NCI-H146 treated with DMSO at 0.1 percent for 48 hours (cell line): Measurements from ENCODE around the gene FAM3C.
A peak's percentile ranks its signal among the peaks of the same experiment; 100 is the strongest.
"Not testable (repeated sequence)": the region's sequence is repeated elsewhere in the genome, so short reads cannot be mapped to it uniquely, and the experiment has no call there.

Experiments used
- DNase-seq: peaks from one replicate; lab custom pipeline; 2025; ENCODE audit not compliant: unreplicated experiment; lab: John Stamatoyannopoulos, UW

FAM3C gene, protein sequence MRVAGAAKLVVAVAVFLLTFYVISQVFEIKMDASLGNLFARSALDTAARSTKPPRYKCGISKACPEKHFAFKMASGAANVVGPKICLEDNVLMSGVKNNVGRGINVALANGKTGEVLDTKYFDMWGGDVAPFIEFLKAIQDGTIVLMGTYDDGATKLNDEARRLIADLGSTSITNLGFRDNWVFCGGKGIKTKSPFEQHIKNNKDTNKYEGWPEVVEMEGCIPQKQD

DNA sequence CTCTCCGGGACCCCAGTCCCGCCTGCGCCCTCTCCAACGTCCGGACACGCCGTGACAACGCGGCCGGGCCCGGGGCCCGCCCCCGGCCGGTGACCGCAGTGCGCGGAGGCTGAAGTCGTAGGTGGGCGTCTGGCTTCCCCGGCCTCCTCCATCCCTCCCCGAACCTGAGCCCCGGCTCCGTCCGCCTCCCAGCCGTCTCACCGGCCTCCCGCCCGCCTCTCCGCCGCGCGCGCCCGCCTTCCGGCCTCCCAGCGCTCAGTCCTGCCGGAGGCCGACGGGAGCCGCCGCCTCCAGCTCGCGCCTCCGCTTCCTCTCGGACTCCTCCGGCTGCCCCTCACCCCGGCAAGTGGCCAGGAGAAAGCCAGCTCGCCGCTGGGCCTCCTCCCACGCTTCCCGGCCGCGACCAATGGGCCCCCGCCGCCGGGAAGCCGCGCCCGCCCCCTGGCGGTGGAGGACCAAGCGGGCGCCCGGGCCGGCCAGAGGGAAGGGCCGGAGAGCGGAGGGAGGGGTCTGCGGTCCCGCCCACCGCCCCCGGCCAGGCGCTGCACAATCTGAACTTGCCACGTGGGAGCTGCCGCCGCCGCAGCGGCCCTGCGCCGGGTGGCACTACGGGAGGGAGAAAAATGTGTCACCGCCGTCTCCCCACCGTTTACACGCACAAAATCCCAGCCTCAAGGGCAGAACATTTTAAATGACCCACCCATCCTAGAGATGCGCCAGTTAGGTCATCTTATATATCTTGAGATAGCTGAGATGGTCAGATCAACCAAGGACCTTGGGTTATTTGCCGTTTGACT lies at the start of gene FAM3C:
FAM3C (minus strand) TSS at position 348 of the 797 bp plus-strand sequence. CDS start 13,339 bp downstream, outside the sequence.
- peak; percentile 86 for DNase-seq

DNA sequence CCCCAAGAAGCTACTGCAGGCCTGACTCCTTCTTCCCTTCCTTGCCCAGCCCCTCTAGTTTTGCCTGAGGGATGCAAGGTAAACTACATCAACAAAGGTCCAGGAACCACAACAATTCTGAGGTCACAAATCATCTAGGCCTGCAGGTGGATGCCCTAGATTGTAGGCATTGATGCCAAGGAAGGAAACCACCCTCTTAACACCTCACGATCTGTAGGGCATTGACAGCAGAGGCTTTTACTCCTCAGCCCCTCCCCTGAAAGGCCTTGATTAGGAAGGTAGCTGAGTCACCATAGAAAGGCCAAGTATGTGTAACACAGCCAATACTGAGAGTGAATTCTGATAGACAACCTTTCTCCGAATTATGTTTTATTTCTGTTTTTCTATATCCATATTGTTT lies 46.7 kb upstream of the FAM3C start:
- DNase-seq, result no peak

DNA sequence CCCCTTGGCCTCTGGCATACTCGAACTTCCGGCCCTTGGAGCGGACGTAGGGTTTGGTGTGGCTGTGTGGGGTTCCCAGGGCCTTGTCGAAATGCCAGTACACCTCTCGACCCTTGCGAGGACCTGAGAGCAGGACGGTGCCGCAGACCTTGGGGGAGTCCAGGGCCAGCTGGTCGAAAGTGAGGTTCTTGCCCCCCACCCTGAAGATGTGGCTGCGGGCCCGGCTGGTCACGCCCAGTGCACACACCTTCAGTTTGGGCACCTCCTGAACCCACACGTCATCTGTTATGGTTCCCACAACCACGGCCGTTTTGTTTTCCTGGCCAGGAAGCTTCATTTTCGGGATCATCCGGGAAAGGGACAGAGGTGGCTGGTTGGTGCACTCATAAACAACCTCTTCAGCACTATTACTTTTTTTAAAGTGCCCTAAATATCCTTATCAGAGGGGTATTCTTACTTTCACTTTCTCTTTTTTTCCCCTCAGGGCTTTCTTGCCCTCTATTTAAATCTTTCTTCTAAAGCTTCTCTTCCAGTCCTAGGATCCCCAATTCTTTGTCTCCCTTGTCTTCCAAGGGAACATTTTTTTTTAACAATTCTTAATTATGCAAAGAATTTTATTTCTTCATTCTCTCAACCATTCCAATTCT lies 44.9 kb upstream of the FAM3C start:
- DNase-seq, result no peak

DNA sequence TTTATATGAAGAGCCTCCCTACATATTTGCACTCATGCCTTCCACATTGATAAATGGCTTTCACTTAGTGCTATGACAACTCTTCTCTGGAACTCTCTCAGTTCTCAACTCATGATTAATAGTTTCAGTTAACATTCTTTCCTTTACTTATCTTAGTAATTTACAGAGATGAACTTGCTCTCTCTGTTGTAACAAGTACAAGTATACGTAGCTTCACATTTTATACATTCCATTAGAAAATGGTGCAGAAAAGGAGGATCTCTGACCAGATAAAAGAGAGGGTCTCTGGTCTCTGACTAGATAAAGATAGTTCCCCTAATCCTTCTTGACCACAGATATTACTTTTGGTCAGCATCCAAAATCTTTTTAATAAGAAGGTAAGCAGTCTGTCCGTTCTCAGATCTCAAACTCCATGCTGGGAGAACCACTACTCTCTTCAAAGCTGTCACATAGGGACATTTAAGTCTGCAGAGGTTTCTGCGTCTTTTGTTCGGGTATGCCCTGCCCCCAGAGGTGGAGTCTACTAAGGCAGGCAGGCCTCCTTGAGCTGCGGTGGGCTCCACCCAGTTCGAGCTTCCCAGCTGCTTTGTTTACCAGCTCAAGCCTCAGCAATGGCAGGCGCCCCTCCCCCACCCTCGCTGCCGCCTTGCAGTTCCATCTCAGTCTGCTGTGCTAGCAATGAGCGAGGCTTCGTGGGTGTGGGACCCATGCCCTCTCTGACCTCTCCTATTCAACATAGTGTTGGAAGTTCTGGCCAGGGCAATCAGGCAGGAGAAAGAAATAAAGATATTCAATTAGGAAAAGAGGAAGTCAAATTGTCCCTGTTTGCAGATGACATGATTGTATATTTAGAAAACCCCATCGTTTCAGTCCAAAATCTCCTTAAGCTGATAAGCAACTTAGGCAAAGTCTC lies 42.2 kb upstream of the FAM3C start:
- not testable (repeated sequence) for DNase-seq

DNA sequence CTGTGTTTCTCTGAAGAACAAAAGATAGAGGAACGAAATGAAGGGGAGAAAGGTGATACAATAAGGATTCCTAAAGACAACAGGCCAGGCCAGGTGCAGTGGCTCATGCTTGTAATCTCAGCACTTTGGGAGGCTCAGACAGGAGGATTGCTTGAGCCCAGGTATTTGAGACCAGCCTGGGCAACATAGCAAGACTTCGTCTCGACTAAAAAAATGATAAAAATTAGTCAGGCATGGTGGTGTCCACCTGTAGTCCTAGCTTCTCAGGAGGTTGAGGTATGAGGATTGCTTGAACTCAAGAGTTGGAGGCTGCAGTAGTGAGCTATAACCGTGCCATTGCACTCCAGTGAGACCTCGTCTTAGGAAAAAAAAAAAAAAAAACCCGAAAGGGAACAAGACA lies 41.4 kb upstream of the FAM3C start:
- DNase-seq, result no peak

DNA sequence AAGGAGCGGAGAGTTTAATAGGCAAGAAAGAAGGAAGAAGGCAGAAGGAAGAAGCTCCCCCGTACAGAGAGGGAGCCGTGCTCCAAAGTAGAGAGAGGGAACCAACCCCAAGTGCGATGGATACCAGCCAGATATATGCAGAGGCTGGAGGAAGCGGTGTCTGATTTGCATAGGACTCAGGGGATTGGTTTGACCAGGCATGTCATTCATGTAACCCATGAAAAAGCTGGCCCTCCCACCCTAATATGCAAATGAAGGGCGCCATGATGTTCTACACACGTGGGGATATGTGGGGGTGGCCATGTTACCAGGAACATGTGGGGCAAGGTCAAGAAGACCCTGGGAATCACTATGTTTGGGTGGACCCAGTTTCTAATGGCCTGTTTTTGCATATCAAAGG lies 40.6 kb upstream of the FAM3C start:
- no peak for DNase-seq

DNA sequence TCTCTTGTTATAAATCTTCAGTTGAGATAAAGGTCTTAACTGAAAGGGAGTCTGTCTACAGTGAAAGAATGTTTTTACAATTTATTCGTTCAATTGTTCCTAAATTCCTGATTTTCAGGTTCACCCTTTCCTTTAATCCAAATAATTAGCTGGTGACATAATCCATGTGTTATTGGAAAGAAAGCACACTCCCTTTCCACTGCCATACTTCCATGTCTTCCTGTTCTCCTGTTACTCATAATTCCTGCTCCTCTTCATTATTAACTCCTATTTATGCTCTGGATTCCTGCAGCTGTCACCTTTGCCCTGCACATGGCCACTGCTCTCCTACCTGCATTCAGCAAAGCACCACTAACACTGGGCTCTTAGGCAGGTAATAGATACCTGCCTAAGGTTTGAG lies 40.0 kb upstream of the FAM3C start:
- DNase-seq, result no peak

DNA sequence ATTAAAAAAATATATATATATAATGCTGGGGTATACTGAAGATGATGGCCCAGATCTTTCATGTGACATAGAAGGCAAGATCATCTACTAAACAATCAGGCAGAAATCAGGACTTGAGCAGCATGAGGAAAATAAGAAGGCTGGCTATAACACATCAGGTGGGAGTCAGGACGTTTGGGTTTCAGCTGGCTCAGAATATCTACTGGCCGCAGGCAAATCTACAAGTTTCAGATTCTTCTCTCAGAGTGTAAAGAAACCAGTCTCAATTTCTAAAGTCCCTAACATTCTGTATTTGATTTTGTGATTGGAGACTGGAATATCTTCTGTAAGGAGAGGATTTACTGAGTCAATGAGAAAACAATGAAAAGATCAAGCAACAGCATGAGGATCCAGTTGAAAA lies 37.7 kb upstream of the FAM3C start:
- no peak for DNase-seq

DNA sequence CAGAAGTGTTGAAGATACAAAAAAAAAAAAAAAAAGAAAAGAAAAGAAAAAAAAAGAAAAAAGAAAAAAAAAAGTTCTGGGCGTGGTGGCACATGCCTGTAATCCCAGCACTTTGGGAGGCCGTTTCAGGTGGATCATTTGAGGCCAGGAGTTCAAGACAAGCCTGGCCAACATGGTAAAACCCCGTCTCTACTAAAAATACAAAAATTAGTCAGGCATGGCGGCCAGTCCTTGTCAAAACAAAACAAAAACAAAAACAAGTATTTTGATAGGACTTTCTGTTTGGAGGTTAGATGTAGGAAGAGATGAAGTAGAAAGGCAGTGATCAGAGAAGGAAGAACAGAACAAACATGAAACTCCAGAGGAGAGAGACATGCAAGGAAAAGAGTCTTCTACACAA lies 36.4 kb upstream of the FAM3C start:
- DNase-seq, result not testable (repeated sequence)

DNA sequence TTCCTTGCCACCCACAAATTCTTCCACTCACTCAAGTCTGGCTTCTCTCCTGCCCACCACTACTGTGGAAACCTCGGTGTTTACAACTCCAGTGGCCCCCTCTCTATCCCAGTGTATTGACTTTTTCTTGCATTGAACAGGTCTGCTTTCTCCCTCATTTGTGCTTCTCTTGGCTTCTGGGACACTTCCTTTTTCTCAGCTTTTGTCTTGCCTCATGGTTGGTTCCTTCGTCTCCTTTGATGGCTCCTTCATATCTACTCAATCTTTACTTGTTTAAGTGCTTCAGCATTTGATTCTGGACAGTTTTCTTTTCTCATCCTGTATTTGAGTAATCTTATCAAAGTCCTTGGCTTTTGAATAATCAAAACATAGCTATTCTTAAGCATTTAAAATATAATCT lies 35.9 kb upstream of the FAM3C start:
- no peak for DNase-seq

DNA sequence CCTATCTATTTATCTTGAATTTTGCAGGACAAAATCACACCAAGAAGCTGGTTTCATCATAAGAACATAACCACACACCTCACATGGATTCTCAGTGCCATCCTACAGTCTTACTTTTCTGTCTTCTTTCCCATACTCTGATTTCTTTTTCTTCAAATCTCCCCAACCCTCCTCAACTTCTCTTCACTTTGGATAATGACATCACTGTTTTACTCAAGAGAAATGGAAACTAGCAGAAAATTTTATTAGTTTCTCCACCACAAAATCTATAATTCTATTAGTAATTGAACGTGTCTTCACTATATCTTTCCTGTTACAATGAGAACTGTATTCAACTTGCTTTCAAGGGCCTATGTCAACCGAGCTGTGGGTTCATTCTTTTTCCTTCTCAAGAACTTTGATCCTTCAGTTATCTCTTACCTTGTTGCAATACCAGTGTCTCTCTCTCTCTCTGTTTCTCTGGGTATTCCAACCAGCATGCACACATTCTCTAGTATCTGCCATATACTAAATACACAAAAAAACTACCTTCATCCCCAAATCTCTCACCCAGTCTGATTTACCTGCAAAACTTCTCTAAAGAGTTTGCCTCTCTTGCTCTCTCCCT lies 35.4 kb upstream of the FAM3C start:
- DNase-seq, result no peak

DNA sequence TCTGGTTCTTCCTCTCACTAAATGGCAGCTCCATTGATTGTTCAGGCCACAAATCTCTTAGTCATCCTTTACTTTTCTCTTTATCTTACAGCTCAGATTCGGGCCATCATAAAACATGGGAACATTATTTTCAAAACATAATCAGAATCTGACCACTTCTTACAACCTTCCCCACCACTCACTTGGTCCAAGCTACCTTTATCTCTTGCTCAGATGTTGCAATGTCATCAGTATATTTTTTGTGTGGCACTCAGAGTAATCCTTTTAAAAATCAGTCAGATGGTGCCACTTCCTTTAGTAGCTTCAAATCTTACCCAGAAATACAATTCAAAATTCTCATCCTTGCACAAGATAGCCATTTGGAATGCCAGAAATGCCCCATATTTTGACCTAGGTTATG lies 34.5 kb upstream of the FAM3C start:
- DNase-seq, result no peak

DNA sequence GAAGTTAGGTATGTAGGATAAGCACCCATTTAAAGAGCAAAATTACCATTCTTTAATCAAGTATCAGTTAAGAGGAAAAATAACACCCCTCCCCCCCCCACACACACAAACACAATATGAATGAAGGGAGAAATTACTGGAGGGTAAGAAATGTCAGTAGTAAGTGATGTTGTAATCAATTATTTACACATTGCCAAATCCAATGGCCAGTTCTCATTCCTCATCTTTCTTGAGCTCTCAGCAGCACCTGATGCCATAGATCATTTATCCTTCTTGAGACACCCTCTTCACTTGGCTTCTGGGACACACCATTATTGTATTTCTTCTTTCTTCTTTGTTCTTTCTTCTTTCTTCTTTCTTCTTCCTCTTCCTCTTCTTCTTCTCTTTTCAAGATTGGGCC lies 33.7 kb upstream of the FAM3C start:
- no peak for DNase-seq

DNA sequence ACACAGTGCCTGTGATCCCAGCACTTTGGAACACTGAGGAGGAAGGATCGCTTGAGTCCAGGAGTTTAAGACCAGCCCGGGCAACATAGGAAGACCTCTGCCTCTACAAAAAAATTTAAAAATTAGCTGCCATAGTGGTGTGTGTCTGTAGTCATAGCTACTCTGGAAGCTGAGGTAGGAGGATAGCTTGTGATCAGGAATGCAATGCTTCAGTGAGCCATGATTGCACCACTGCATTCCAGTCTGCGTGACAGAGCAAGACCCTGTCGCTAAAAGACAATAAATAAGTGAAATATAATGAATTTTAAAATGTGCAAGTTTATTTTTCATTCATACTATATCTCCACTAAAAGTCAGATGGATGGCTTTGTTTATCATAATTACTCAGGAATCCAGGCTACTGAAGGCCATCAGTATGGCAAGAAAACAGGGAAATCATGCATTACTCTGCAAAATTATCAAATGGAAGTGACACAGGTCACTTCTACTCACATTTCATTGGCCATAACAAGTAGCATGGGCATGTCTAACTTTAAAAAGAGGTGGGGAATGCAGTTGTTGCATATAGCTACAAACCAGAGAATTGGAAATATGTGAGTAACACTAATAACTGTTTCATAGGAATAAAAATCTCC lies 32.9 kb upstream of the FAM3C start:
- DNase-seq, result no peak

DNA sequence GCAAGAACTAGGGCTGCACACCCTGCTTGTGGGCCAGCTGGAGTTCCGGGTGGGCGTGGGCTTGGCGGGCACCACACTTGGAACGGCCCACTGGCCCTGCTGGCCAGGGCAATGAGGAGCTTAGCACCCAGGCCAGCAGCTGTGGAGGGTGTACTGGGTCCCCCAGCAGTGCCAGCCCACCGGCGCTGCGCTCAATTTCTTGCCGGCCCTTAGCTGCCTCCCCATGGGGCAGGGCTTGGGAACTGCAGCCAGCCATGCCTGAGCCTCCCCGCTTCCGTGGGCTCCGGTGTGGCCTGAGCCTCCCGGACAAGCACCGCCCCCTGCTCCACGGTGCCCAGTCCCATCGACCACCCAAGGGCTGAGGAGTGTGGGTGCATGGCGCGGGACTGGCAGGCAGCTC lies 25.6 kb upstream of the FAM3C start:
- not testable (repeated sequence) for DNase-seq

DNA sequence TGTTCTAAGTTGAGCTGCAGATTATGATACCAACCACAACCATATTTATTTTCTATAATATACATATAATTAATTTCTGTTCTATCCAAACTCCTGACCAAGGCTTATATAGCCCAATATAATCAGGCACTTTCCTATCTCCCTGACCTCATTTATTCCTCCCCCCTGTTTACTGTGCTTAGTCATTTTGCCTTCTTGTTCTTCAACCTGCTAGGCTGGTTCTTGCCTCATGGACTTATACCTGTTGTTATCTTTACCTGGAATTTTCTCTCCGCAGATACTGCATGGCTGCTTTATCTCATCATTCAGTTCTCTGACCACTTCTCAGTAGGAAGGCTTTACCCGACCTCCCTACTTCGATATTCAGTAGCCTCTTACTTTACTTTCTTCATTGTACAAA lies 24.9 kb upstream of the FAM3C start:
- DNase-seq, result no peak

DNA sequence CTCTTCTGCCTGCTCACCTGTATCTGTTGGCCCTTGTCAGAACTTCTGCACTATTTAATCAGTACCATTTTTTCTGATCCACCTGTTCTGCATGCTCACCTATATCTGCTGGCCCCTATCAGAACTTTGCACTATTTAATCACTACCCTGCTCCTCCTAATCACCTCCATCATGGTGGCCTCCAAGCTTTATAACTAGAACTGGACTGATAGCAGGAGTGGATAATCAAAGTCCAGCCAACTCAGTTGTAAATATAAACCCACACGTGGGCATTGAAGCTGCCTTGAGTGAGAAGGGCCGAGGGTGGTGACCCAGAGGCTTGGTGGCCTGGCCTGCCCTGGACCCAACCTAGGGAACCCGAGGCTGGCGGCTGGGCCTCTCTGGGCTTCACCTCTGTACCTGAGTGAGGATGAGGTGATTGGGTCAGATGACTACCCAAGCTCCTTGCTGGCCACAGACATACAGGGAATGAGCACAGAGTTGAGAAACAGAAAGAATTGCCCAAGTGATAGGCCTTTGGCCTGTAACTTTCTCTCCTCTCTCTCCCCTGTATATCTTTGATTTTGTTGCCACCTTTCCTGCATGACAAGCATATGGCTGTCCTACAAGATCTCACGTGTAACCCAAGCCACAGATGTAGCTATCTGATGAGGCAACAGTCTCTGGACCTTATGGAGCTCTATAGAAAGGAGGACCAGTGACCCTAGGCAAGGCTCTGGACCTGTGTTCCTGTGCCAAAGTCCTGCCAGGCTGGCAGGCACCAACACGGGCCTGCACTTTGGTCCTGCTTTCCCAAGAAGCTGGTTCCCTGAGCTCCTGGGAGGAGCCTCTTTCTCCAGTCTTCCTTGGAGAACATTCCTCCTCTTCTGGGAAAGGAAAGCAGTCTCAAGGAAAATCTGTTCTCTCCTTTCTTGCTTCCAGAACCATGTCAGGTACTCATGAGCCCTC lies 23.4 kb upstream of the FAM3C start:
- DNase-seq, result no peak

DNA sequence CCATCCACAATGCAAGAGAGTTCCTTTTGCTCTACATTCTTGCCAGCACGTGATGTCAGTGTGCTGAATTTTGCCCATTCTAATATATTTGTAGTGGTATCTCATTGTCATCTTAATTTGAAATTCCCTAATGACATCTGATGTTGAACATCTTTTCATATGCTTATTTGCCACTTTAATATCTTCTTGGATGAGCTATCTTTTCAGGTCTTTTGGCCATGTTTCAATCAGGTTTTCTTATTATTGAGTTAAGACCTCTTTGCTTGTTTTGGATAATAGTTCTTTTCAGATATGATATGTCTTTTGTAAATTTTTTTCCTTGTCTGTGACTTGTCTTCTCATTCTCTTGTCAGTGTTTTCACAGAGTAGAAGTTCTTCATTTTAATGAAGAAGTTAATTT lies 20.4 kb upstream of the FAM3C start:
- DNase-seq, result no peak

DNA sequence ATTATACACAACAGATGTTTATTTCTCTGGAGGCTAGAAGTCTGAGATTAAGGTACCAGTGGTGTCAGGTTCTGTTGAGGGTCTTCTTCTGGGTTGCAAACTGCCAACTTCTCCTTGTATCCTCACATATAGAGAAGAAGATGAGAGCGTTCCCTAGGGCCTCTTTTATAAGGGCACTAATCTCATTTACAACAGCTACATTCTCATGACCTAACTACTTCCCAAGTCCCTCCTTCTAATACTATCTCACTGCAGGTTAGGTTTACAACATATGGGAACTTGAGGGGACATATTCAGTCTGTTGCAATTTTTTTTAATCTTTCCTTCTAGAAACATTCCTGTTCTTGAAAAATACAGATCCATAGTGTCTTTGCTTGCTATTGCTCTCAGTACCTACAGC lies 18.3 kb upstream of the FAM3C start:
- no peak for DNase-seq
